Measurements from ENCODE around the gene LRRC66. TPM values are rescaled to one million over a fixed set of nuclear protein-coding genes. Genes with fewer than 3 reads are reported as not detected.

Gene LRRC66, protein sequence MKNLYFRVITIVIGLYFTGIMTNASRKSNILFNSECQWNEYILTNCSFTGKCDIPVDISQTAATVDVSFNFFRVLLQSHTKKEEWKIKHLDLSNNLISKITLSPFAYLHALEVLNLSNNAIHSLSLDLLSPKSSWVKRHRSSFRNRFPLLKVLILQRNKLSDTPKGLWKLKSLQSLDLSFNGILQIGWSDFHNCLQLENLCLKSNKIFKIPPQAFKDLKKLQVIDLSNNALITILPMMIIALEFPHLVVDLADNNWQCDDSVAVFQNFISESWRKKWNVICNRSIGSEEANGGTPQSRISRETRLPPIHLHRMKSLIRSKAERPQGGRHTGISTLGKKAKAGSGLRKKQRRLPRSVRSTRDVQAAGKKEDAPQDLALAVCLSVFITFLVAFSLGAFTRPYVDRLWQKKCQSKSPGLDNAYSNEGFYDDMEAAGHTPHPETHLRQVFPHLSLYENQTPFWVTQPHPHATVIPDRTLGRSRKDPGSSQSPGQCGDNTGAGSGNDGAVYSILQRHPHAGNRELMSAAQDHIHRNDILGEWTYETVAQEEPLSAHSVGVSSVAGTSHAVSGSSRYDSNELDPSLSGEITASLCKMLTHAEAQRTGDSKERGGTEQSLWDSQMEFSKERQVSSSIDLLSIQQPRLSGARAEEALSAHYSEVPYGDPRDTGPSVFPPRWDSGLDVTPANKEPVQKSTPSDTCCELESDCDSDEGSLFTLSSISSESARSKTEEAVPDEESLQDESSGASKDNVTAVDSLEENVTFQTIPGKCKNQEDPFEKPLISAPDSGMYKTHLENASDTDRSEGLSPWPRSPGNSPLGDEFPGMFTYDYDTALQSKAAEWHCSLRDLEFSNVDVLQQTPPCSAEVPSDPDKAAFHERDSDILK
- 0.09 TPM in 1 of 2 replicates, not detected in the other for total RNA-seq (2021)
- long read RNA-seq, partial matches to known transcripts = 0 of 1 reads
- long read RNA-seq, other reads (novel, unspliced or antisense) = 1 of 1 reads

- Histone ChIP-seq H3K27me3 (ENCODE audit: insufficient read depth, low read length) (no peaks in the 10 kb centered on the region), H4K5ac (ENCODE audit: insufficient read length, low read depth, low read length) (no peak within 1 kb of the TSS), H3K4ac (ENCODE audit: low read depth, low read length) (no peak within 1 kb of the TSS), H3K4me1 (ENCODE audit: insufficient read depth, low read length) (no peaks in the 10 kb centered on the region), H3K56ac (ENCODE audit: insufficient read length, low read depth, low read length) (no peak within 1 kb of the TSS), H3K27ac (ENCODE audit: insufficient read length, low read depth, low read length) (no peak within 1 kb of the TSS), H2BK20ac (ENCODE audit: low read depth, low read length, poor library complexity, severe bottlenecking) (no peak within 1 kb of the TSS), H4K8ac (replicated peaks; ENCODE audit: insufficient read length, low read depth, low read length) (no peak within 1 kb of the TSS), H3K18ac (ENCODE audit: insufficient read length, low read depth, low read length) (no peak within 1 kb of the TSS), H3K23ac (ENCODE audit: insufficient read length, low read depth, low read length) (no peak within 1 kb of the TSS), H3K14ac (ENCODE audit: insufficient read depth, low read length) (no peak within 1 kb of the TSS), H3K23me2 (ENCODE audit: insufficient read length, low read depth, low read length, poor library complexity, severe bottlenecking) (no peaks in the 10 kb centered on the region), H4K20me1 (ENCODE audit: control insufficient read depth, insufficient read depth, insufficient read length) (no peaks in the 10 kb centered on the region), H2BK12ac (ENCODE audit: insufficient read length, low read depth, low read length) (no peak within 1 kb of the TSS), H4K91ac (ENCODE audit: insufficient read length, low read depth, low read length) (no peak within 1 kb of the TSS), H2BK120ac (ENCODE audit: low read depth, low read length, poor library complexity, severe bottlenecking) (no peak within 1 kb of the TSS), H2AFZ (ENCODE audit: low read length) (no peak within 1 kb of the TSS), H3K9ac (ENCODE audit: extremely low read depth, insufficient read length, low read length) (no peak within 1 kb of the TSS), H2BK5ac (ENCODE audit: insufficient read length, low read length) (no peak within 1 kb of the TSS), H3K79me2 (ENCODE audit: insufficient read depth, low read length) (no peaks in the 10 kb centered on the region), H3K79me1 (ENCODE audit: insufficient read depth, low read depth, low read length, poor library complexity, severe bottlenecking) (no peaks in the 10 kb centered on the region), H3T11ph (ENCODE audit: low read length) (no peak within 1 kb of the TSS), H3K9me3 (ENCODE audit: control insufficient read depth, low read depth, low read length) (no peaks in the 10 kb centered on the region), H3K4me2 (ENCODE audit: insufficient read depth, insufficient read length, low read length) (no peak within 1 kb of the TSS), H2AK5ac (ENCODE audit: insufficient read length, low read length) (no peak within 1 kb of the TSS), H2BK15ac (ENCODE audit: low read depth, low read length) (no peak within 1 kb of the TSS)
- Mint-ChIP-seq H3K36me3 (ENCODE audit: insufficient read depth in 1 of 3, low read depth in 3 of 3) (peaks cover 5 to 24% (median 19%) of the 10 kb centered on the region in 3 experiments; a peak in 5 of 7 replicates), H3K27me3 (ENCODE audit: low read depth) (no peaks in the 10 kb centered on the region), H3K4me1 (peaks cover under 1 to 3% of the 10 kb centered on the region in 2 experiments; a peak in 2 of 4 replicates), H3K4me3 (no peak within 1 kb of the TSS), H3K27ac (no peak within 1 kb of the TSS), H3K9me3 (no peaks in the 10 kb centered on the region)
- DNase-seq = no peak
- WGBS (ENCODE audit: extremely low coverage, insufficient read length, low lambda C conversion rate) = no CpG with 5 or more reads among the region's 6 CpGs
- TF ChIP-seq CTCF (conservative IDR thresholded peaks at IDR 0.05) = no peak
These were observed at the start of gene LRRC66 for GRCh38 chr4:52019936-52020657. Gene LRRC66, minus strand, starts transcription at chr4:52020363. Its CDS starts 2,750 bp downstream, at chr4:52017613.
